HG03280 (cell line): ENCODE measurements around the gene TRIM2.
"Not testable (repeated sequence)": the region's sequence is repeated elsewhere in the genome, so short reads cannot be mapped to it uniquely, and the experiment has no call there.

ENCODE experiments used
- ATAC-seq: cut with Tn5 transposase; IDR thresholded peaks from one replicate; pipeline ENCODE4 v1.9.1; 2021; ENCODE audit warnings: mild to moderate bottlenecking, moderate library complexity; ENCODE audit not compliant: unreplicated experiment

The TRIM2 gene

DNA sequence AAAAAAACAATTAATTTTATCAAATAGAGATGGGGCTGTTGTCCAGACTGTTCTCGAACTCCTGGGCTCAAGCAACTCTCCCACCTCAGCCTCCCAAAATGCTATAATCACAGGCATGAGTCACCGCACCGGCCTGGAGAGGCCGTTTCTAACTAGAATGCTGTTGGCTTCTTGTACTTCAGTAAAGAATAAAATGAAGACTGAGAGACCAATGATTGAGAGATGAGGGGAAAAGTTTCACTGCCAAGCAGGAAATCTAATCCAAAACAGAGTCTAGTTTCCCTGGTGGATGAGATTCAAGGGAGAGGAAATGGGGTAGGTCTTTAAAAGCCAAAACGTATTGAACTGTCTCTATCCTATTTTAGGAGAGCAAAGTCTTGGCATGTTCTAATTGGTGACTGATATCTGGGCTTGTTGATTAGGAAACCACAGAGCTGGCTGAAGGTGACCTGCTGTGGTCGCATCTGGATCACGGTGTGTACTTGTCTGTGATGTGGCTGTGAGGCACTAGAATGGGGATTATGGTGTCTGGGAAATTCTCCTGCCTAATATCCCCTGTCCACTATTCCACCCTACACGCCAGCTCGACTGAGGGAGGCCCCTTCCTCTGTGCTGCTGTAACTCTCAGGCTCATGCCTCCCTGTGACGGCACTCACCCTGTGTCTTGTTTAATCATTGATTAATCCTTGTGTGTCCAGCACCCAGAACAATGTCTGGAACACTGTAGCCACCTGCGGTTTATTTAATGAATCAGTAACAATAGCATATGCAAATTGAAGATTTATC, 15.0 kb upstream of the TRIM2 start:
- ATAC-seq: no peak

DNA sequence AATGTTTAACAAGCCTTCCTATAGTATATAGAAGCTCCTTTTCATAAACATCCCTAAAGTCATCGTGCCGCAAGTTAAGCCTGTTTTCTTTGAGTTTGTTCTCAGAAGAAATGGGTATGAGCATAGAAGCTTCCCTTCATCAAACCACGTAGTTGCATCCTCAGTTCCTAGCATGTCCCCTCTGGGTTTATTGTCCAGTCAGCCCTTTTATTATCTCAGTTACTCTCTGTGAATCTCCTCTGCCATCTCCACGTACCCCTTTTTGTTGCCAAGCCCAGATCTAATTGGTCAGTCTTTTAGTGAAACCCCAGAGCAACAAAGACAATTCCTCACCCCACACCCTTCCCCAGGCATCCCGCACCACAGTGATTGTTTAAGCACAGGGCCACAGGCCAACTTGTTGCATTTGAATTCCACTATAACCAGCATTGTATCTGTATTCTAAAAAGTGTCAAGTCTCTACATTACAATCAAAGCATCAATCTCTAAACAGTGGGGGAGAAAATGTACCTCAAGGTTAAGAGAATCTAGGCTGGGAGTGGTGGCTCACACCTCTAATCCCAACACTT, 12.4 kb upstream of the TRIM2 start:
- no peak for ATAC-seq

DNA sequence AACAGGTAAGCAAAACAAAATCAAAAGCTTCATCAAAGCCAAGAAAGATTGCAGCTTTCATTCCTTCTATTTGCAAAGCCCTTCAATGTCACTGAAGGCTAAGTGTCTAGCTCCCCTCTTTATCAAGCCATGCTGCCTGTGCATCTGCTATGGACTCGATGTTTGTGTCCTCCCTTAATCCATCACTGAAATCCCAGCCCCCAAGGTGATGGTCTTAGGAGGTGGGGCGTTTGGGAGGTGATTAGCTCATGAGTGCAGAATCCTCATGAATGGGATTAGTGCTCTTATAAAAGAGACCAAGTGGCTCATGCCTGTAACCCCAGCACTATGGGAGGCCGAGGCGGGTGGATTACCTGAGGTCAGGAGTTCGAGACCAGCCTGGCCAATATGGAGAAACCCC, 6.9 kb upstream of the TRIM2 start:
- no peak for ATAC-seq

DNA sequence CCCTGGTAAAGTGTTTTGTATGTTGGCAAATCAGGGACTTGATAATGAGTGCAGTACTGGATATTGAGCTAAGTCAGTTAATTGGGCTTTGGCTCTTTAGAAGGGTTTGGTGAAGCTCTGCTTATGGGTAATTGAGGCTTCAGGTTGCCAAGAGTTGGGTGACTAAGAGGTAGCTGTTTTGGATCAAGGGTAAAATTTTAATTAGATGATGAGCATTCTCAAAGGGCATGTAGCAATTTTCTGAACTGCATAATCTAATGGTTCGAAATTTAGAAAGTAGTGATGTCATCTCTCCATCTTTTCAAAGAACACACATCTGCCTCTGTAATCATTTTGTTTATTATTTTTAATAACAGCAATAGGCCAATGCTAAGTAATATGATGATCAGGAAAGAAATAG, 5.5 kb upstream of the TRIM2 start:
- ATAC-seq: no peak

DNA sequence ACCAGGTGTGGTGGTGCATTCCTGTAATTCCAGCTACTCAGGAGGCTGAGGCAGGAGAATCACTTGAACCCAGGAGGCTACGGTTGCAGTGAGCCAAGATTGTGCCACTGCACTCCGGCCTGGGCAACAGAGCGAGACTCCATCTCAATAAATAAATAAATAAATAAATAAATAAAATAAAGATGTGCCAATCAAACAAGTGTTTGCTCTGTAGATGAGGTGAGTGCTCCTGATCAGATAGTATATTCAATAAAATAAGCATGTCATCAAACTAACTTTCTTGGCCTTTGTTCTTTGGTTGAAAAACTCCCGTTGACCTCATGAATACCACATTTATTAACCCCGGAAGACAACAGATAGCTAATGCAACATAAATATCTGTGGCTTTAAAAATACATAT, 497 bp upstream of the TRIM2 start:
- ATAC-seq: not testable (repeated sequence)

DNA sequence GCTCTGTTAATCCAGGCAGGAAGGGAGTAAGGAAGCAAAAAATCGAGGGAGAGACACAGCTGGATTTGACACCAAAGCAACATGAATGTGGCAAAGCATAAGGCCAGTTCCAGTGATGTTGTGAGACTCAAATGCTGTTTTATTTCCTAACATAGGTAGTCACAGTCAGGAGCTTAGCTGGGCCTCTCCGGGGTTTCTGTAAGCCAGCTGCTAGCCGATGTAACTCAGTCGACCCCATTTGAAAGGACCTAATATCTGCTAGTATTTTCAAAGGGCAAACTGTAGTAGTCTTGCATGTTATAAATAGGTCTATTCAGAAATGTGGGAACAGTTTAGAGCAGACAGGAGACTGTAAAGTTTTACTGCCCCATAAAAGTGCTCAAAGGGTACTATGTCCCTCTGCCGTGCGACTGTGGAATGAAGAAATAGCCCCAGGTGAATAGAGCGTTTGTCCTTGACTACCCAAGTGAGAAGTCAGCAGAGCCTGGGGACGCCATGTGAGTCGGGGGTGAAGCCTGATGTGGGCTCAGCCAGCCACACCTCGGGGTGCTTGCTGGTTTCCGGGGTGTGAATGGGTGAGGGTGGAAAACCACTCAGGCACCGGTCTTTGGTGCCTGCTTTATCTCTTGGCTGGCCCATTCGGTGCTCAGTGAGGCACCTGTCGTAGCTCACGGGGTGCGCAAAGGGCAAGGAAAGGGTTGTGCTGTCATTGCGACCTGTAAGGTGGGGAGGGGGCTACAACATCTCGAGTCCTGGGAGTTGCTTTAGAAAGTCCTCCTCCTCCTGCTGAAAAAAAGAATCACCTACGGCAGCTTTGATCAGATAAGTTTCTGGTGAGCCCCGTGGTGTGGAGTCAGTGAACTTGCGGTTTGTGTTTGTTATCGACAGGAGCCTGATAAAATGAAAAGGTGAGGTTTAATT, 745 bp downstream of the TRIM2 start:
- no peak for ATAC-seq

DNA sequence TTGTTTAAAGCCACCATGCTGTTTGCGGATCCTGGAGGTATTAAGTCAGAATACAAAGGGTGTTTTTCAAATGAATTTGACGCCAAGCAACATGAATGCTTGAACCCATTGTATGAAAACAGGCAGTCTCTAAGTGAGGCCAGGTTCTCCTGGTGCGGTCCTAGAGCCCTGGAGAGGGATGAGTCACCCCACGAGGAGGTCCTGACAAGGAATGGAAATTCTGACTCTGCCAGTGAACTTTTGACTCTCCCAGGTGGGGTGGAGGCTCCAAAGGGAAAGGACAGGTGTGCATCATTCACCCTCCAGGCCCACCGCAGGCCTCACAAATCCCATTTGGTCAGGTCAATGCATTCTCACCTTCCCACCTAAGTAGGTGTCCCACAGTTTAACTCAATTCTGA, 1.5 kb downstream of the TRIM2 start:
- no peak for ATAC-seq

DNA sequence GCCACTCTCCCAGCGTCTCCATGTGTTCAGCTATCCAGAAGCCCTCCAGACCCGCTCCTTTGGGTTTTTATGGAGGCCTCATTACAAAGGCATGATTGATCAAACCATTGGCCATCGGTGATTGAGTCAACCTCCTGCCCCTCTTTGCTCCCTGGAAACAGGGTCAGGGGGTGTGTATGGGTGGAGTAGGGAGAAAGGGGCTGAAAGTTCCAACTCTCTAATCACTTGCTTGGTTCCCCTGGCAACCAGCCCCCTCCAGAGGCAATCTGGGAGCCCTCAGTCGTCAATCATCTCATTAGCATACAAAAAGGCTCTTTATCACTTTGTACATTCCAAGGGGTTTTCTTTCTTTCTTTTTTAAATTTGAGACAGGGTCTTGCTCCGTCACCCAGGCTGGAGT, 2.3 kb downstream of the TRIM2 start:
- no peak for ATAC-seq

DNA sequence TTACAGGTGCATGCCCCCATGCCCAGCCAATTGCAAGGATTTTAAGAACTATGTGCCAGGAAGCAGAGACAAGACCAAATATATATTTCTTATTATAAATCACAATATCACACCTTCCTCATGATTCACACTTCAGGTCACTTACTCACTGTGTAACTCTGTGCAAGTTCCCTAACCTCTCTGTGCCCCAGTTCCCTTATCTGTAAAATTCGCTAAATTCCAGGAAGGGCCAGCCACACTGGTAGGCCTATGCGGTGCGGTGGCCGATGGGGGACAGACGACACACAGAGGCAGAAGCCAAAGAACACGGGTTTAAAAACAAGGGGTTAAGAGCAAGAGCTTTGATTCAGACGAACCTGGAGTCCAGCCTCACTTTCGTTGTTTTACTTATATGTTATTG, 2.8 kb downstream of the TRIM2 start:
- ATAC-seq: no peak

DNA sequence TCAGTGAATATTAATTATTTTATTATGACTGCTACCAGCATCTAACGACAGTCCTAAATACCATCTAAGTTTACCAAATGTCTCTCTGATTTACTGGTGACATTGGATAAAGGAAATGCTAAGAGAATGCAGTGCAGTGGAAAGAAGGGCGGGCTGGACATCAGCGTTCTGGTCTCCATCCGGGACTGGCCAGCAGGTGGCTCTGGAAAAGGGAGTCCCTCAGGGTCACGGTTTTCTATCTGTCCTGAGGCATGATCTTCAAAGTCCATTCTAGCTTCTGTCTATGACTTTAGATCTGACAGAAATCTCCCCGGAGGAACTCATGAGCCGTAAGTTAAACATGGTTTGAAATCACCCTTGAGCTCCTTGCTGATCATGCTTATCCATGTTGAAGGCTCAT, 3.3 kb downstream of the TRIM2 start:
- ATAC-seq: no peak

DNA sequence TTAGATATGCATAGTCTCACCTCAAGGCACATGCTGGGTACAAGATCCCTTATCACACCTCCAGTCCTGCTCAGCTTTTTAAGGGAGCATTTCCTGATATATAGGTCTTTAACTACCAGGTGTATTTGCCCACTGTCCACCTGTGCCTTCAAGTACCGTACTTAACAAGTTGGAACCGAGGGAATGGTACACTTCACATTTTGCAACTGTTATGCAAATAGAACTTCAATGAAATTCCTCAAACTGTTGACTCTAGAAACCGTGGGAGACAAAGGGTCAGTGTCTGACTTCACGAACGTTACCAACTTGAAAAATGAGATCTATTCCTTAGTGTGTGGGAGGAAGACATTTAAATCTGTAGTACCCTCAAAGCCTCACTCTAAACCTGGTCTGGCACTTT, 5.2 kb downstream of the TRIM2 start:
- ATAC-seq: no peak

DNA sequence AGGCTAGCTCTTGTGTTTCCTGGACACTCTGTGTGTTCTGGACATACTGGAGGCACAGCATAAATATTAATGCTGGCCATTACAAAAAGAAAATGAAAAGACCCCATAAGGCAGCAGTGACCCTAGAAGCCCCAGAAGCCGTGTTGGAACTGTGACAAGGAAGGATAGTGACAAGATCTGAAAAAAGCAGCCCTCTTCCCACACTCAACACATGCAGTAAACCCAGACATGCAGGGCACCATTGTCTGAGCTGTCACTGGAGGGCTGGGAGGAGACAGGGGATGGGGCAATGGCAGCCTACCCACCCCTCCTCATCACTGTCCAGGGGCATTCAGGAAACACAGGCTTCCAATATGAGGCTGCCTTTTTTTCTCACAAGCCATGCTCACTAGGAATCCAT, 6.5 kb downstream of the TRIM2 start:
- ATAC-seq: no peak

DNA sequence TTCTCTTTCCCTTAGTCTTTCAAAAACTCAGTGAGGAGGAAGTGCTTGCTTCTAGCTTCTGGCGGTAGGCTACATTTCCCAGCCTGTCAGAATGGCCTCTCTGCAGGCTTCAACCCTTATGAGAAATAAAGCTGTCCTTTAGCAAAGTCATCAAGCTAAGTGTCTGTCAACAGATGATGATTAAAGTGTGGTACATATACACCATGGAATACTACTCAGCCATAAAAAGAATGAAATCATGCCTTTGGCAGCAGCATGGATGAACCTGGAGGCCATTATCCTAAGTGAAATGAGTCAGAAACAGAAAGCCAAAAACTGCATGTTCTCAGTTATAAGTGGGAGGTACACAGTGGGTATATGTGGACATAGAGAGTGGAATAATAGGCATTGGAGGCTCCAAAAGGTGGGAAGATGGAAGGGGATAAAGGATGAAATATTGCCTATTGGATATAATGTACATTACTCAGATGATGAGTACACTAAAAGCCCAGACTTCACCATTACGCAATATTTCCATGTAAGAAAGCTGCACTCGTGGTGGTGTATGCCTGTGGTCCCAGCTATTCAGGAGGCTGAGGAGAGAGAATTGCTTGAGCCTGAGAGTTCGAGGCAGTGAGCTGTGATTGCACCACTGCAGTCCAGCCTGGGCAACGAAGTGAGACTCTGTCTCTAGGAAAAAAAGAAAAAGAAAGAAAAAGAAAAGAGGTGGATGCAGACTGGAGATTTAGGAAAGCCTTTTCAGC, 7.9 kb downstream of the TRIM2 start:
- ATAC-seq: no peak

DNA sequence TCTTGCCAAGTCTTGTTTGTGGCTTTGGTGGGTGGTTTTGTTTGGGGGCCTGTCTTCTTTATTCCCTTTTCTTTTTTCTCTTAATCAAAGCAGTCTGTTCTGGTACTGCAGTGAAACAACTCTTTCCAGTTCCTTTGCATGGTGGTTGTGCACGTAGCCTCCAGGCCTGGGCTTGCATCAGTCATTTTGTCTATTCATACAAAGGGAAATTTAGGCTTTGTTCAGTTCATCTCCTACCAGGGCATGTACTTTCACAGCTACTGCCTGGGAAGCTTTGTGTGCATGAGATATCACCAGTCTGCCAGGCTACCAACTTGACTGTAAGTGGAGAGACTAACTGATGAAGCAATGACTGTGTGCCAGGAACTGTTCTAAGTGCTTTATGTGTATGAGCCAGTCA, 8.5 kb downstream of the TRIM2 start:
- no peak for ATAC-seq

DNA sequence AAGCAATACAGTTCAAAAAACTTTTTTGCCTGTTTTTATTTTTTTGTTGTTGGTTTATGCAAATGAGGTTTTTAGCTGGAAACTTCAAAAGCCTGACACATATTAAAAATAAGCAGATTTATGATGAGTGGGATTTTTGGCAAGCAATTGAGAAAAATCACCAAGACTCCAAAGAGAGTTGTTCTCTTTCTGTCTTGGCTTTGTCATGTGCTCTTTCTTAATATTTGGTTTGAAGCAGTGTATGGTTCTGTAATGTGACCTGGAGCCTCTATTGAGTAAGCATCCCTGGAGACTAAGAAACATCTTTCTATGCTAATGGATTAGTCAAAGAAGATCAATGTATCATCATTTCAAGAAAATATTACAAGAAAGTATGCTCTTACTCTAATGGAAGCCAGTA, 11.7 kb downstream of the TRIM2 start:
- ATAC-seq: no peak

DNA sequence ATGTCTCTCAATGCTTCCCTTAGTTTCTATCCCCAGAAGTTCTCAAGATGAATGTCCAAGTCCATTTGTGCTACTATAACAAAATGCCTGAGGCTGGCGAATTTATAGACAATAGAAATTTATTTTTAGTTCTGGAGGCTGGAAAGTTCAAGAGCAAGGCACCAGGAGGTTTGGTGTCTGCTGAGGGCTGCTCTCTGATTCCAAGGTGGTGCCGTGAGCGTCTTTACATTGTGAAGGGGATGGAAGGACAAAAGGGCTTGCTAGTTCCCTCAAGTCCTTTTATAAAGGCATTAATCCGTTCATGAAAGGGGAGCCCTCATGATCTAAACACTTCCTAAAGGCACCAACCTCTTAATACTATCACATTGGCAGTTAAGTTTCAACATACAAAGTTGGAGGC, 12.3 kb downstream of the TRIM2 start:
- ATAC-seq: no peak

DNA sequence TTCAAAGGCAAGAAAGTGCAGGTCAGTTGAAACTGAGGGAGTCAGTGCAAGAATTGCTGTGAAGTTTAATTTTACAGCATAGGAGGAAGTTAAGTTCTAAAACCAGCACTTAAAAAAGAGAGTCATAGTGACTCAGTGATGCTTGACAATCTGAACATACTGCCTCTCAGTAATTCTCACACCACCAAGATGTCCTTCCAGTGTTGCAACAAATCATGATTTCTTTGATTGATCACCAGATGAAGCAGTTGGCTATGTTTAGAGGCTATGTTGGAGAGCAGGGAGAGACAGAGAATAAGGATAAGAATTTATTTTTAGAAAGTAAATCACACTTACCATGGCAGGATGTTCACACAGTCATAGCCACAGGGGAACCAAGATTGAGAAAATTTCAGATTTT, 13.2 kb downstream of the TRIM2 start:
- ATAC-seq: no peak

DNA sequence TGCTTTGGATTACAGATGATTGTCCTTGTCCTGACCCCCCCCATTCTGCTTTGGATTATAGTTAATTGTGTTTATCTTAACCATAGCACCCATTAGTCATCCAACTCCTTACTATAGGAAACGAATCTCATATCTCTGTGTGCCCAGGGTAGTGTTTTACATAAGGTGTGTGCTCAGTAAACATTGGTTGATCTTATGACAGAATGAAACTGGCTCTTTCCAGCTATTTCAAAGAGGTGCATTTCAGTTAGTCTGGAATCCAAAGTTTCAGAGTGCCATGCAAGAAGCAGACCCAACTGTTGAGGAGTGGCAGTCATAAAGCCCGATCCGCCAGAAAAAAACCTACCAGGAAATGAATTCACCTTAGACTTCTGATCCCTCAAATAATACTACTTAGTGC, 14.7 kb downstream of the TRIM2 start:
- no peak for ATAC-seq

DNA sequence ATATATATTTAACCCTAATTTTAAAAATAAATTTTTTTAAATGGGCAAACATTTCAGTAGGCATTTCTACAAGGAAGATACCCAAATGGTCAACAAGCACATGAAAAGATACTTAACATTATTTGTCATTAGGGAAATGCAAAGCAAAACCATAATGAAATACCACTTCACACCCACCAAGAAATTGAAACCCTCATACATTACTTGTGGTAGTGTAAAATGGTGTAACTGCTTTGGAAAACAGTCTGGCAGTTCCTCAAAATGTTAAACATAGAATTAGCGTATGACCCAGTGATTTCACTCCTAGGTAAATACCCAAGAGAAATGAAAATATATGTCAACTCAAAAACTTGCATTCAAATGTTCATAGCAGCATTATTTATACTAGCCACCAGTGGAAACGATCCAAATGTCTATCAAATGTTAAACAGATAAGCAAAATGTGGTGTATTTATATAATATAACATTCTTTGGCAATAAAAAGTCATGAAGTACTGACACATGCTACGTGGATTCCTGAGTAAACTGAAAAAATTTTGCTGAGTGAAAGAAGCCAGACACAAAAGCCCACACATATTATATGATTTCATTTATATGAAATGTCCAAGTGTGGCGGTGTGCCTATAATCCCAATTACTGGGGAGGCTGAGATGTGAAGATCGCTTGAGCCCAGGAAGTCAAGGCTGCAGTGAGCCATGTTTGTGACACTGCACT, 16.6 kb downstream of the TRIM2 start:
- ATAC-seq: no peak
